HCT116 (cell line): Measurements from ENCODE around the gene CALD1.

Experiments used
- CTCF ChIP-seq, 3 experiments: fragments of 200-600 bp in 1 of 3; sonication (generic) in 1 of 3; IDR thresholded peaks in 2 of 3; conservative IDR thresholded peaks in 1 of 3; 2 replicates each; pipeline ENCODE4 v1.5.1; 2012 to 2017; ENCODE audit warnings: low read depth in 2 of 3, low read length in 2 of 3, antibody characterized with exemption in 1 of 3, borderline replicate concordance in 1 of 3, control low read depth in 1 of 3, mild to moderate bottlenecking in 1 of 3, mixed read lengths in 1 of 3, mixed run types in 1 of 3, moderate library complexity in 1 of 3; ENCODE audit not compliant: insufficient read depth in 1 of 3
- EGR1 ChIP-seq: IDR thresholded peaks from 2 replicates; pipeline ENCODE4 v1.6.1; 2012; ENCODE audit warnings: low read depth
- EZH2 ChIP-seq: fragments of 200-600 bp; sonication (generic); IDR thresholded peaks from 2 replicates; pipeline ENCODE4 v1.6.1; 2017; ENCODE audit warnings: antibody characterized with exemption, mixed run types
- MAX ChIP-seq: IDR thresholded peaks from 2 replicates; pipeline ENCODE4 v1.6.1; 2012
- POLR2A ChIP-seq: IDR thresholded peaks from 2 replicates; pipeline ENCODE4 v1.7.0; 2011; ENCODE audit warnings: borderline replicate concordance; ENCODE audit not compliant: insufficient read depth, insufficient read length; ENCODE audit errors: extremely low read depth
- RAD21 ChIP-seq: IDR thresholded peaks from 2 replicates; pipeline ENCODE4 v1.6.1; 2012; ENCODE audit warnings: low read depth, mild to moderate bottlenecking
- SP1 ChIP-seq: IDR thresholded peaks from 2 replicates; pipeline ENCODE4 v1.6.1; 2012; ENCODE audit warnings: low read depth
- SRF ChIP-seq: IDR thresholded peaks from 2 replicates; pipeline ENCODE4 v1.6.1; 2012; ENCODE audit warnings: low read depth
- YY1 ChIP-seq: IDR thresholded peaks from 2 replicates; pipeline ENCODE4 v1.6.1; 2011; ENCODE audit warnings: low read length, low read depth, moderate library complexity, mild to moderate bottlenecking; ENCODE audit not compliant: insufficient replicate concordance; ENCODE audit errors: extremely low read depth

GRCh38 chr7:134828361-134828760 is 48.9 kb downstream of the CALD1 start:
- TF ChIP-seq CTCF (IDR thresholded peaks at IDR 0.05 in 2 of 3, conservative IDR thresholded peaks at IDR 0.05 in 1 of 3; ENCODE audit: borderline replicate concordance in 1 of 3, insufficient read depth in 1 of 3, low read depth in 2 of 3, low read length in 2 of 3) (no peak), EZH2 (no peak), SRF (no peak), YY1 (no peak), RAD21 (no peak), MAX (no peak), POLR2A (no peak), SP1 (no peak), EGR1 (no peak)
